NCI-H2029 treated with DMSO at 0.1 percent for 48 hours (cell line): Measurements from ENCODE around the gene LY6G5B.

ENCODE experiments used
- DNase-seq: peaks from one replicate; lab custom pipeline; 2025; lab: John Stamatoyannopoulos, UW

LY6G5B gene

GRCh38 chr6:31715022-31715958, 45.5 kb downstream of the LY6G5B start, which contains the start of gene LY6G6D:
Gene LY6G6D, plus strand, starts transcription at chr6:31715348. Its CDS starts 8 bp downstream, at chr6:31715356.
- DNase-seq = no peak

- DNase-seq = no peak
Measured at GRCh38 chr6:31717499-31718222, 47.9 kb downstream of the LY6G5B start.

GRCh38 chr6:31718265-31718664, 48.5 kb downstream of the LY6G5B start:
- peak; percentile 47 for DNase-seq

- no peak for DNase-seq
Measured at GRCh38 chr6:31719001-31719400, 49.2 kb downstream of the LY6G5B start.

- DNase-seq = no peak
Measured at GRCh38 chr6:31720196-31720770, 50.5 kb downstream of the LY6G5B start.

- DNase-seq = no peak
Measured at GRCh38 chr6:31721351-31722020, 51.7 kb downstream of the LY6G5B start, which contains the start of gene LY6G6C. Gene LY6G6C, minus strand, starts transcription at chr6:31721746. Its CDS starts 67 bp downstream, at chr6:31721679.

GRCh38 chr6:31722173-31722572, 52.4 kb downstream of the LY6G5B start:
- DNase-seq = no peak
